Measurements from ENCODE around the gene SCAPER.

DNA sequence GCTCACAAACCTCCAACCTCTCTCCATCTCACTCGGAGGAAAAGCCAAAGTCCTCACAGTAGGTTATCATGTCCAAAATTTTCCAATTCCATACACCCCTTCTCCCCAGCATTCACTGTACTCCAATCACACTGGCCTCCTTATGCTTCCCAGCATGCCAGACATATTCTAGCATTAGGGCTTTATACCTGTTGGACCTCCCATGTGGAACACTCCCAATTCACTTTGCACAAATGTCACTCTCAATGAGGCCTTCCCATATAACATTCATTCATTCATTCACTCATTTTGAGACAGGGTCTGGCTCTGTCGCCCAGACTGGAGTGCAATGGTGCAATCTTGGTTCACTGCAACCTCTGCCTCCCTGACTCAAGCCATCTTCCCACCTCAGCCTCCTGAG lies 19.9 kb downstream of the SCAPER start:
- TF ChIP-seq, protein P1, sequence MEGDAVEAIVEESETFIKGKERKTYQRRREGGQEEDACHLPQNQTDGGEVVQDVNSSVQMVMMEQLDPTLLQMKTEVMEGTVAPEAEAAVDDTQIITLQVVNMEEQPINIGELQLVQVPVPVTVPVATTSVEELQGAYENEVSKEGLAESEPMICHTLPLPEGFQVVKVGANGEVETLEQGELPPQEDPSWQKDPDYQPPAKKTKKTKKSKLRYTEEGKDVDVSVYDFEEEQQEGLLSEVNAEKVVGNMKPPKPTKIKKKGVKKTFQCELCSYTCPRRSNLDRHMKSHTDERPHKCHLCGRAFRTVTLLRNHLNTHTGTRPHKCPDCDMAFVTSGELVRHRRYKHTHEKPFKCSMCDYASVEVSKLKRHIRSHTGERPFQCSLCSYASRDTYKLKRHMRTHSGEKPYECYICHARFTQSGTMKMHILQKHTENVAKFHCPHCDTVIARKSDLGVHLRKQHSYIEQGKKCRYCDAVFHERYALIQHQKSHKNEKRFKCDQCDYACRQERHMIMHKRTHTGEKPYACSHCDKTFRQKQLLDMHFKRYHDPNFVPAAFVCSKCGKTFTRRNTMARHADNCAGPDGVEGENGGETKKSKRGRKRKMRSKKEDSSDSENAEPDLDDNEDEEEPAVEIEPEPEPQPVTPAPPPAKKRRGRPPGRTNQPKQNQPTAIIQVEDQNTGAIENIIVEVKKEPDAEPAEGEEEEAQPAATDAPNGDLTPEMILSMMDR (IDR thresholded peaks at IDR 0.05): no peak
- TF ChIP-seq EZH2 (IDR thresholded peaks at IDR 0.05; ENCODE audit: borderline replicate concordance, insufficient read depth, low read depth, low read length, poor library complexity, severe bottlenecking): no peak
